GM10248 (cell line): ENCODE measurements around the gene FKRP.
"Not testable (repeated sequence)": the region's sequence is repeated elsewhere in the genome, so short reads cannot be mapped to it uniquely, and the experiment has no call there.

Source experiments
- CTCF ChIA-PET: fragments of 300-600 bp; sonication (Branson Sonifier 250); formaldehyde crosslinking; extraction: SDS; loops from one replicate; lab custom pipeline; 2021; ENCODE audit warnings: antibody characterized with exemption; lab: Yijun Ruan, JAX
- POLR2A ChIA-PET: fragments of 350-650 bp; sonication (Branson Sonifier 250); formaldehyde crosslinking; extraction: SDS; loops from one replicate; lab custom pipeline; 2020; ENCODE audit warnings: antibody characterized with exemption; lab: Yijun Ruan, JAX
- DNase-seq: peaks from one replicate; pipeline ENCODE4 v3.0.0; 2012; ENCODE audit errors: extremely low spot score
- CTCF ChIP-seq: IDR thresholded peaks from 2 replicates; pipeline ENCODE4 v1.5.1; 2012; ENCODE audit warnings: mild to moderate bottlenecking, low read depth; ENCODE audit errors: extremely low read depth, missing control alignments, control extremely low read depth

The FKRP gene

GRCh38 chr19:46766569-46767317 lies 20.9 kb downstream of the FKRP start:
- CTCF ChIA-PET: interaction anchor here (0.8 to 4.0 kb wide), 17 partner anchors 9 to 413 kb away, joined by 3 to 31 read pairs (median 4); partner anchors contain the start of gene SLC1A5
- DNase-seq: peak; percentile 78
- POLR2A ChIA-PET: interaction anchor here (0.7 kb wide), 1 partner anchor 11 kb away, joined by 4 read pairs; no protein-coding TSS in a partner anchor
- TF ChIP-seq CTCF: peak; percentile 69

- DNase-seq, POLR2A ChIA-PET: not testable (repeated sequence)
- CTCF ChIA-PET: interaction anchor here (0.9 to 4.0 kb wide), 7 partner anchors 11 to 72 kb away, joined by 3 to 31 read pairs (median 5); no protein-coding TSS in a partner anchor
Measured at GRCh38 chr19:46768746-46769145, 22.9 kb downstream of the FKRP start.

GRCh38 chr19:46772170-46773017 lies 26.5 kb downstream of the FKRP start:
- CTCF ChIA-PET: interaction anchor here (0.7 to 2.0 kb wide), 5 partner anchors 14 to 27 kb away, joined by 3 to 7 read pairs (median 3); partner anchors contain the start of gene SLC1A5

GRCh38 chr19:46773018-46773399 lies 27.2 kb downstream of the FKRP start:
- ChIA-PET CTCF (interaction anchor here (1.3 to 2.0 kb wide), 3 partner anchors 15 to 27 kb away, joined by 3 to 7 read pairs (median 4); no protein-coding TSS in a partner anchor), POLR2A (interaction anchor here (0.7 to 0.9 kb wide), 2 partner anchors 12 to 459 kb away, joined by 3 to 4 read pairs; no protein-coding TSS in a partner anchor)
- TF ChIP-seq CTCF: no peak
- no peak for DNase-seq

More at GRCh38 chr19:46772170-46773017, 26.5 kb downstream of the FKRP start:
- POLR2A ChIA-PET: interaction anchor here (0.7 to 0.9 kb wide), 2 partner anchors 13 to 460 kb away, joined by 3 to 4 read pairs; no protein-coding TSS in a partner anchor
- TF ChIP-seq CTCF: no peak
- no peak for DNase-seq

- no peak for DNase-seq
- no peak for TF ChIP-seq CTCF
- CTCF ChIA-PET: interaction anchor here (1.2 to 1.4 kb wide), 2 partner anchors 9 to 18 kb away, joined by 5 to 8 read pairs; no protein-coding TSS in a partner anchor
- POLR2A ChIA-PET: no interaction called here
Measured at GRCh38 chr19:46775642-46776258, 29.9 kb downstream of the FKRP start.
